Fibroblast of skin of right biceps (primary cell): ENCODE data around the gene NFILZ.
A peak's percentile ranks its signal among the peaks of the same experiment; 100 is the strongest.
"Not testable (repeated sequence)": the region's sequence is repeated elsewhere in the genome, so short reads cannot be mapped to it uniquely, and the experiment has no call there.

ENCODE experiments used
- DNase-seq: peaks from one replicate; pipeline ENCODE4 v3.0.0-alpha.2; 2013

The NFILZ gene

GRCh38 chr19:8611877-8612806 lies 18.3 kb upstream of the NFILZ start:
- peak; percentile 90 for DNase-seq

GRCh38 chr19:8612807-8613171 lies 17.6 kb upstream of the NFILZ start:
- DNase-seq = no peak

GRCh38 chr19:8614455-8614854 lies 16.0 kb upstream of the NFILZ start:
- DNase-seq = no peak

DNA sequence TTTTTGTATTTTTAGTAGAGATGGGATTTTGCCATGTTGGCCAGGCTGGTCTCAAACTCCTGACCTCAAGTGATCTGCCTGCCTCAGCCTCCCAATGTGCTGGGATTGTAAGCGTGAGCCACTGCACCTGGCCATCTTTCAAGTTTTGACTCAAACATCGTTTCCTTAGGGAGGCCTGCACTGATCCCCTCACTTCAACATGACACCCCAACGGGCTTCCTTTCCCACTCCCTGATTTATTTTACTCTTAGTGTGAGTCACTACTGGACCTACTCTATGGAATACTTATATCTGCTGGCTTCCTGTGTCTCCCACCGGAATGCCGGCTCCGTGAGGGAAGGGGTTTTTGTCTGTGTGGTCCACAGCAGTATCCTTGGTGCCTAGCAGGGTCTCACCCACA lies 15.4 kb upstream of the NFILZ start:
- peak; percentile 65 for DNase-seq

- peak; percentile 52 for DNase-seq
Observed at GRCh38 chr19:8615813-8616596, 14.4 kb upstream of the NFILZ start.

- no peak for DNase-seq
Observed at GRCh38 chr19:8616861-8617260, 13.6 kb upstream of the NFILZ start.

GRCh38 chr19:8617325-8617724 lies 13.1 kb upstream of the NFILZ start:
- not testable (repeated sequence) for DNase-seq

- no peak for DNase-seq
Observed at GRCh38 chr19:8617984-8618383, 12.4 kb upstream of the NFILZ start.

DNA sequence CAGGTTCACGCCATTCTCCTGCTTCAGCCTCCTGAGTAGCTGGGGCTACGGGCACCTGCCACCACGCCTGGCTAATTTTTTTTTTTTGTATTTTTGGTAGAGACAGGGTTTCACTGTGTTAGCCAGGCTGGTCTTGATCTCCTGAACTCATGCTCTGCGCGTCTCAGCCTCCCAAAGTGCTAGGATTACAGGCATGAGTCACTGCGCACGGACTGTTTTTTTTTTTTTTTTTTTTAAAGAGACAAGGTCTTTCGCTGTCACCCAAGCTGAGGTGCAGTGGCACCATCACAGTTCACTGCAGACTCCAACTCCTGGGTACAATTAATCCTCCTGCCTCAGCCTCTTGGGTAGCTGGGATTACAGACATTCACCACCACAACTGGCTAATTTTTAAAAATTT lies 11.7 kb upstream of the NFILZ start:
- DNase-seq = peak; percentile 13

DNA sequence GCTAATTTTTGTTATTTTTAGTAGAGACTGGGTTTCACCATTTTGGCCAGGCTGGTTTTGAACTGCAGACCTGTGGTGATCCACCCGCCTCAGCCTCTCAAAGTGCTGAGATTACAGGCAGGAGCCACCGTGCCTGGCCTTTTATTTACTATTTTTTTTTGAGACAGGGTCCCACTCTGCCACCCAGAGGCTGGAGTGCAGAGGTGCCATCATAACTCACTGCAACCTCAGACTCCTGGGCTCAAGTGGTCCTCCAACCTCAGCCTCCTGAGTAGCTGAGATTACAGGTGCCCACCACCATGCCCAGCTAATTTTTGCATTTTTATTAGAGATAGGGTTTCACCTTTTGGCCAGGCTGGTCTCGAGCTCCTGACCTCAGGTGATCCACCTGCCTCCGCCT lies 7.5 kb upstream of the NFILZ start:
- DNase-seq = not testable (repeated sequence)

GRCh38 chr19:8626842-8627241 lies 3.6 kb upstream of the NFILZ start:
- no peak for DNase-seq

DNA sequence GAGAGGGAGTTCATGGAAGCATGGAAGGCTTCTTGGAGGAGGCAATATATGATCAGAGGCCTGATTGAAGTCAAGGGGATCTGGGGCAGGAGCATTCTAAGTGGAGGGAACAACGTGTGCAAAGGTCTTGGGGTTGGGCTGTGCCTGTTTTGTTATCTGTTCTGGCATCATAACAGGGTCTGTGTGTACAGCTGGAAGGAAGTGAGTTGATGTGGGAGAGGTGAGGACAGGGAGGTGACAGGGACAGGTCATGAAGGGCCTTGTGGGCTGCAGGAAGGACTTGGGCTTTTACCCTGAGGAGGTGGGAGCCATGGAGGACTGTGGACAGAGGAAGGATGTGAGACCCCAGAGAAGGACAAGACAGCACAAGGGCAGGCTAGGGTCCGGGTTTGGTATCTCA lies 1.2 kb upstream of the NFILZ start:
- DNase-seq = no peak

- DNase-seq = no peak
Observed at GRCh38 chr19:8630796-8631424, 477 bp downstream of the NFILZ start.

DNA sequence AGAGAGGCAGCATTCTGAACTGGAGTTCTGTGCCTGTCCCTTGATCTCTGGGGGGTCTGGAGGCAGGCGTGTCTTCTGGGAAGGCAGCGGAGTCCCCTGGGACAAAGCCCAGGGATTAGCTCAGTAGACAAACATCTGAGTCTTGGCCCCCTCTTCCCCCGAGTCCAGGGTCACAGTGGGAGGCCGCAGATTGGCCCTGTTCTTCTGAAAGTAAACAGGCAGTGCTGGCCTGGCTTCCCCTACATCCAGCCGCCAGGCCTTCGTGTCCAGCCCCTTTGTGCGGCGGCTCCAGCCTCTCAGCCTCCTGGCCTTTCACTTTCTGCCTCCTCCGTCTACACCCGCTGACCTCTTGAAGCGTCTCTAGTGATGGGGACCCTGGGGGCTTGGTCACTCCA lies 989 bp downstream of the NFILZ start:
- DNase-seq = peak; percentile 54

GRCh38 chr19:8635422-8635821 lies 5.0 kb downstream of the NFILZ start:
- peak; percentile 60 for DNase-seq

DNA sequence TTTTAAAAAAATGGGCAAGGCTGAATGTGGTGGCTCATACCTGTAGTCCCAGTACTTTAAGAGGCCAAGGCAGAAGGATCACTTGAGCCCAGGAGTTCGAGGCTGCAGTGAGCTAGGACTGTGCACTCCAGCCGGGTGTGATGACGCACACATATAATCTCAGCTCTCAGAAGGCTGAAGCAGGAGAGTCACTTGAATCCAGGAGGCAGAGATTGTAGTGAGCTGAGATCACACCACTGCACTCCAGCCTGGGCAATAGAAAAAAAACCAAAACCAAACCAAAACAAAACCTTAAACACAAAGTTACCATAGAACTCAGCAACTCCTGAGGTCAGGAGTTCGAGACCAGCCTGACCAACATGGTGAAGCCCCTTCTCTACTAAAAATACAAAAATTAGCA lies 6.6 kb downstream of the NFILZ start:
- DNase-seq = not testable (repeated sequence)

DNA sequence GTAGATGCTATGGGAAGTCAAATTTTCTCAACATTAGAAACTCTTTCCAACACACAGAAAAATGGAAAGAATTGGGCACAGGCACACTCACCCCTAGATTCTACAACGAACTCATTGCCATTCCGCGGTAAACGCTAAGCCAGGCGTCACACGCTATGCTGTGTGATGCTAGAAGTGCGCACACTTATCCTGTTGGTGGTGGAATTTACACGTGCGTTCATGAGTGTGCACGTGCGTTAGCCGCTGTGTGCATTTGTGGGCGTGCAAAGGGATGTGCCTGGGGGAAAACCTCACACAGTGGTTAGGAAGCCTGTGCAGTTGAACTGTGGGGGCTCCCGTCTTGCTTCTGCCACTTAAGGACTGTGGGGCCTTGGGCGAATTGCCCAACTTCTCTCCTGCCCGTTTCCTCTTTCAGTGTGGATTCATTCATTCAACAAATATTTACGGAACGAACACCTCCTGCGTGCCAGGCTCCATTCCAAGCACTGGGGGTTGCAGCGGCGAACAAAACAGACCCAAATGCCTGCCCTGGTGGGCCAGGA lies 7.7 kb downstream of the NFILZ start:
- DNase-seq = peak; percentile 65

DNA sequence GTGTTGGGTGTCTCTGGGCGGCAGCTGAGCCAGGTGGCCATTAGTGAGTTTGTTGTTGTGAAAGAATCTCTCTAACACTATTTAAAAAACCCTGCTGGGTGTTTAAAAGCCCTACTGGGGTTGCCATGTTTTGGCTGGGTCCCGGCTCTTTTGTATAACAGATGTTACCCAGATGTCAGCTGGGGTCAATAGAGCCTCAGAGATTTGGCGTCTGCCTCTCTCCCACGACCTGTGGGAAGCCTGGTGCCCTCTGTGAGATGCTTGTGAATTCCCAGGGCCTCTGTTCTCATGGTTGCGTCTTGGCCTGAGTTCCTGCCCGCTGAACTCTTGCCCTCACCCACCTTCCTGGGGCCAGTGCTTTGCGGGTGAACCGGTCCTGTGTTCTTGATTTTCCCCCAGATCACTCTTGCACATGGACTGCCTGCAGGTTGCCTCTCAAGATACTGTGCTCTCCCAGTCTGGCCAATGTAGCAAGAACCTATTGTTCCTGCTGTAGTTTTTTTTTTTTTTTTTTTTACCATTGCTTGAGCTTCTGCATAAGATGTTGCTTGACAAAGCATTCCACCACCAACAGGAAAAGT lies 9.5 kb downstream of the NFILZ start:
- no peak for DNase-seq

DNA sequence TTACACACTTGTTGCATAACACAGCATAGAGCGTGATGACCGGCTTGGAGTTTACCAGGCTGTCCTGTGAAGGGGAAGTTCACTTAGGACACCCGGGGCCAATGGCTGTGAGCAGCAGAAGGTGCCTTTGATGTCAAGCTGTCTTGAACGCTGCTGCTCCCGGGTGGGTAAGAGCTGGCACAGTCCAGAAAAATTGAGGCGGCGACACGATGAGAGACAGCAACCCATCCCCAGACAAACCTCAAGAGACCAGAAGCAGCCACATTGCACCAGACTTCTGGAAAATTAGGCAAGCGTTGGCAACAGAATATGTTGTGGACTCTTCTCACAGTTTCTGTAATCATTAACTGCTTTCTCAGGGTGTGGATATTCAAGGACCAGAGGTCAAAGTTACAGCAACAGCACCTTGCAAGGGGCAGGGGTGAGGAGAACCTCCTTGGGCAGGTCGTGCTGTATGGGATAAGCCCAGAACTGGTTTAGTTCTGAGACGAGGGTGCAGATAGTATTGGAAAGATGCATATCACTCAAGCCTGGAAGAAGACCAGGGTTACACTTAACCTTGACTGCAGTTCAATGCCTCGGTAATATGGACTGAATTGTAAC lies 10.1 kb downstream of the NFILZ start:
- no peak for DNase-seq

GRCh38 chr19:8641221-8641907 lies 10.9 kb downstream of the NFILZ start:
- DNase-seq = no peak

GRCh38 chr19:8641908-8642547 lies 11.6 kb downstream of the NFILZ start:
- peak; percentile 52 for DNase-seq
